ENCODE measurements around the gene SPESP1. TPM values are rescaled to one million over a fixed set of nuclear protein-coding genes. Genes with fewer than 3 reads are reported as not detected.
"Not testable (repeated sequence)": the region's sequence is repeated elsewhere in the genome, so short reads cannot be mapped to it uniquely, and the experiment has no call there.

Gene SPESP1
- total RNA-seq, 1 experiment from 2014 or later: not detected

GRCh38 chr15:68969298-68969697 lies 39.0 kb downstream of the SPESP1 start:
- TF ChIP-seq CTCF (IDR thresholded peaks at IDR 0.05) (no peak), TCF7L2 (IDR thresholded peaks at IDR 0.05; ENCODE audit: low read depth, low read length) (no peak), SIN3A (IDR thresholded peaks at IDR 0.05; ENCODE audit: borderline replicate concordance, insufficient read depth, low read depth, low read length) (no peak), REST (IDR thresholded peaks at IDR 0.05; ENCODE audit: insufficient read depth in 1 of 2, low read depth in 2 of 2, low read length in 1 of 2) (no peak)
- no TSS peak for BruUV-seq (replicated peaks)
- no peak overlapping the region for H3K4me3 ChIP-seq (ENCODE audit: low read depth in 2 of 2, low read length in 2 of 2)
- ChIA-PET CTCF (interaction anchor here (0.7 kb wide), 1 partner anchor 1555 kb away, joined by 3 read pairs; no protein-coding TSS in a partner anchor), POLR2A (no interaction called here)
- no peaks in the 10 kb centered on the region for H3K36me3 ChIP-seq (ENCODE audit: control insufficient read depth, insufficient read depth, low read length)
- H3K27ac ChIP-seq (ENCODE audit: low read length): no peak overlapping the region
- no peak for DNase-seq (ENCODE audit: low read depth, low spot score)
- H3K27me3 ChIP-seq (ENCODE audit: control insufficient read depth, insufficient read depth, low read length): no peaks in the 10 kb centered on the region
- in situ Hi-C loops (cut with HindIII; ENCODE audit: low pct_unique_long_range_greater_than_20kb, low sequenced_read_pairs): no loop called here
- H3K4me1 ChIP-seq (ENCODE audit: control insufficient read depth, insufficient read depth, low read length): no peaks in the 10 kb centered on the region
- H3K9me3 ChIP-seq (ENCODE audit: control insufficient read depth, insufficient read depth, low read depth, low read length): no peaks in the 10 kb centered on the region
- no peak for ATAC-seq
- intact Hi-C loops (cut with micrococcal nuclease; ENCODE audit: unreplicated experiment): no loop called here

GRCh38 chr15:68972201-68973065 lies 42.1 kb downstream of the SPESP1 start:
- no TSS peak for BruUV-seq (replicated peaks)
- DNase-seq (ENCODE audit: low read depth, low spot score) (no peak), ATAC-seq (no peak)
- CTCF ChIA-PET: no interaction called here
- POLR2A ChIA-PET: no interaction called here
- H3K9me3 ChIP-seq (ENCODE audit: control insufficient read depth, insufficient read depth, low read depth, low read length): peaks cover 6% of the 10 kb centered on the region; the same call in 1 of the 2 replicates
- H3K27ac ChIP-seq (ENCODE audit: low read length): no peak overlapping the region
- H3K4me1 ChIP-seq (ENCODE audit: control insufficient read depth, insufficient read depth, low read length): no peaks in the 10 kb centered on the region
- H3K4me3 ChIP-seq (ENCODE audit: low read depth in 2 of 2, low read length in 2 of 2): no peak overlapping the region
- H3K27me3 ChIP-seq (ENCODE audit: control insufficient read depth, insufficient read depth, low read length): no peaks in the 10 kb centered on the region
- TF ChIP-seq SIN3A (IDR thresholded peaks at IDR 0.05; ENCODE audit: borderline replicate concordance, insufficient read depth, low read depth, low read length) (no peak), CTCF (IDR thresholded peaks at IDR 0.05) (no peak), REST (IDR thresholded peaks at IDR 0.05; ENCODE audit: insufficient read depth in 1 of 2, low read depth in 2 of 2, low read length in 1 of 2) (no peak), POLR2AphosphoS5 (IDR thresholded peaks at IDR 0.05; ENCODE audit: low read depth, low read length) (no peak), TCF7L2 (IDR thresholded peaks at IDR 0.05; ENCODE audit: low read depth, low read length) (no peak)
- in situ Hi-C loops (cut with HindIII; ENCODE audit: low pct_unique_long_range_greater_than_20kb, low sequenced_read_pairs): no loop called here
- intact Hi-C loops (cut with micrococcal nuclease; ENCODE audit: unreplicated experiment): no loop called here
- H3K36me3 ChIP-seq (ENCODE audit: control insufficient read depth, insufficient read depth, low read length): no peaks in the 10 kb centered on the region

- ATAC-seq; H3K36me3 ChIP-seq (ENCODE audit: control insufficient read depth, insufficient read depth, low read length); H3K9me3 ChIP-seq (ENCODE audit: control insufficient read depth, insufficient read depth, low read depth, low read length); in situ Hi-C loops (cut with HindIII; ENCODE audit: low pct_unique_long_range_greater_than_20kb, low sequenced_read_pairs); POLR2A ChIA-PET; DNase-seq (ENCODE audit: low read depth, low spot score); CTCF ChIA-PET; H3K4me1 ChIP-seq (ENCODE audit: control insufficient read depth, insufficient read depth, low read length); BruUV-seq (replicated peaks); H3K4me3 ChIP-seq (ENCODE audit: low read depth in 2 of 2, low read length in 2 of 2); intact Hi-C loops (cut with micrococcal nuclease; ENCODE audit: unreplicated experiment); H3K27me3 ChIP-seq (ENCODE audit: control insufficient read depth, insufficient read depth, low read length); H3K27ac ChIP-seq (ENCODE audit: low read length): not testable (repeated sequence)
Measured at GRCh38 chr15:68975651-68976160, 45.4 kb downstream of the SPESP1 start.
